Natural killer cell (primary cell): ENCODE measurements around the gene CAV2. TPM values are rescaled to one million over a fixed set of nuclear protein-coding genes. Genes with fewer than 3 reads are reported as not detected.

Experiments
- ATAC-seq, 3 donors: fragments of 150-1000 bp in 2 of 3; fragments of 200-7000 bp in 1 of 3; cut with Tn5 transposase; 1 replicate in 1 of 3; 2 replicates in 2 of 3; pipeline ENCODE4 v1.10.0; 2021; ENCODE audit warnings: mild to moderate bottlenecking in 2 of 3, moderate library complexity in 2 of 3
- DNase-seq, 2 donors: peaks; one replicate each; pipeline versions ENCODE4 v3.0.0 to v3.0.0-alpha.2; 2013 to 2021; ENCODE audit warnings: mixed read lengths in 1 of 2
- H3K27ac ChIP-seq: one replicate; pipeline ENCODE4 v1.5.1; 2013; ENCODE audit warnings: mild to moderate bottlenecking, low read length
- H3K27me3 ChIP-seq: one replicate; pipeline ENCODE4 v1.6.1; 2013; ENCODE audit warnings: low read length; ENCODE audit not compliant: control insufficient read depth, insufficient read depth
- H3K36me3 ChIP-seq: one replicate; pipeline ENCODE4 v1.6.1; 2013; ENCODE audit warnings: low read length; ENCODE audit not compliant: control insufficient read depth, insufficient read depth
- H3K4me1 ChIP-seq: one replicate; pipeline ENCODE4 v1.6.1; 2013; ENCODE audit warnings: low read length; ENCODE audit not compliant: control insufficient read depth, insufficient read depth
- H3K4me3 ChIP-seq: one replicate; pipeline ENCODE4 v1.5.1; 2013; ENCODE audit warnings: low read length
- H3K9me3 ChIP-seq: one replicate; pipeline ENCODE4 v1.6.1; 2013; ENCODE audit warnings: low read length; ENCODE audit not compliant: control insufficient read depth, insufficient read depth
- H3K27ac Mint-ChIP-seq, 2 donors: one replicate each; pipeline ENCODE4 v1.8.0; 2022; ENCODE audit warnings: mild to moderate bottlenecking in 2 of 2, mixed read lengths in 2 of 2, moderate library complexity in 1 of 2
- H3K27me3 Mint-ChIP-seq, 2 donors: one replicate each; pipeline ENCODE4 v1.8.0; 2022; ENCODE audit warnings: low read depth in 2 of 2, mixed read lengths in 2 of 2
- H3K36me3 Mint-ChIP-seq: one replicate; pipeline ENCODE4 v1.8.0; 2022; ENCODE audit warnings: mixed read lengths
- H3K4me1 Mint-ChIP-seq, 2 donors: one replicate each; pipeline ENCODE4 v1.8.0; 2022; ENCODE audit warnings: mixed read lengths in 2 of 2
- H3K4me3 Mint-ChIP-seq: one replicate; pipeline ENCODE4 v1.8.0; 2022; ENCODE audit warnings: mild to moderate bottlenecking, moderate library complexity, mixed read lengths
- H3K9me3 Mint-ChIP-seq, 2 donors: one replicate each; pipeline ENCODE4 v1.8.0; 2022; ENCODE audit warnings: mixed read lengths in 2 of 2
- CTCF ChIP-seq: fragments of 200-600 bp; IDR thresholded peaks from one replicate; pipeline ENCODE4 v1.8.0; 2022; ENCODE audit warnings: antibody characterized with exemption
- WGBS: methylation state at CpG from one replicate; pipeline ENCODE4 v1.1.7; 2013; ENCODE audit warnings: missing lambda C conversion rate; ENCODE audit not compliant: insufficient coverage; 5-methylcytosine and 5-hydroxymethylcytosine counted together
- intact Hi-C: fragments of 100-400 bp; cut with micrococcal nuclease; formaldehyde crosslinking; loops from one replicate; pipeline ENCODE4 v1.14.2; 2022
- total RNA-seq, 4 donors: library from RNA; stranded (reverse); fragments of 120-200 nt in 1 of 4; gene quantifications; one replicate each; pipeline versions ENCODE4 v1.2.3 to v1.2.4, GENCODE V29; 2013 to 2022

Gene CAV2
- total RNA-seq, 3 donors from 2014 or later (not counting 1 experiment from before 2014, with no cell fraction given), result 1.9 TPM; not detected in 2

DNA sequence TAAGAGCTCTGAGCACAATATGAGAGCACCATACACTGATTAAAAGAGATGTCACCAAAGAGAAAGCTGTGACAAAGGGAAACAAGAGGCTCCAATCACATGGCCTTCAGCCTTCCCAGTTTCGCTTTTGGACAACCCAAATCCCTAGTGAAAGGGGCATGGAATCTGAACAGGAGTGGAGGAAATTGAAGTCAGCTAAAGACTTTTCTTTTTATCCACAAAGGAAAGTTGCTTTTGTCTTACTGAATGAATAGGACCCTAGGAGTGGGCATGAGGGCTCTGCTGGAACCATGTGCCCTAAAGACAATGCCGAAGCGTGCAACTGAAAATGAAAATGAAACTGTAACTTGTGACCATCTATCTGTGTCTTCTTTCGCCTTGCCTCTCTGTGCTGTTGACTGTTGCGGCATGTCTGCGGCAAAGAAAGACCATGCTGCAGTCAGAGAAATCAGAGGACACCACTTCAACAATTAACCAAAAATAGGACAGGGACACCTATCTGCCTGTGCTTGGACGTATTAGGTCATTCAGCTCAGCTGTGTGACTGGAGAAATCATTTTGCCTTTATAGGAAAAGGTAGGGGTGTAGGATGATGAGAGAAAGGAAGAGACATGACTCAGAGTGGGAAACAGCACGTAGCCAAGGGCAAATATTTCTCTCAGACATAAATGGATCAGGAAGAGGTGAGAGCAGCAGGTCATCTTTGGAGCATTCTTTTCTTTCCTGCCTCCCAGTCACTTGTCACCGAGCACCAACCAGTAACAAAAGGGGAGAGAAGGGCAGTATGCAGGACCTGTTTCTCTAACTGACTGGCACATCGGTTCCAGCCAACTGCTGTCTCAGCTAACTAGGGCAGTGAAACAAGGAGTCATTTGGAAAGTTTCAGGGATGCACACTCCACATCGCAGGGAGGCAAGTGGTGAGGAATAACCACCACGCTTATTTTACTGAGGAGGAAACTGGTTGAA lies 12.3 kb downstream of the CAV2 start:
- Mint-ChIP-seq H3K36me3 (no peaks in the 10 kb centered on the region), H3K4me3 (peak overlapping the region; percentile 85), H3K4me1 (peaks cover 16 to 18% of the 10 kb centered on the region in 2 donors), H3K27me3 (peaks cover 17 to 20% of the 10 kb centered on the region in 2 donors), H3K27ac (peak overlapping the region; percentile 66 to 87), H3K9me3 (no peaks in the 10 kb centered on the region)
- intact Hi-C loops, result no loop called here
- H3K27ac ChIP-seq, result peak overlapping the region; percentile 44
- H3K4me3 ChIP-seq, result peak overlapping the region; percentile 33
- peaks cover 9% of the 10 kb centered on the region for H3K4me1 ChIP-seq
- ATAC-seq (peak; percentile 93 to 97 (median 96)), DNase-seq (peak; percentile 17 to 66)
- WGBS, result 48% methylated on average over 12 of the region's 12 CpGs
- H3K27me3 ChIP-seq, result no peaks in the 10 kb centered on the region
- no peaks in the 10 kb centered on the region for H3K9me3 ChIP-seq
- TF ChIP-seq CTCF, result no peak
- H3K36me3 ChIP-seq, result no peaks in the 10 kb centered on the region

GRCh38 chr7:116512520-116513188 lies 13.1 kb downstream of the CAV2 start:
- Histone ChIP-seq H3K4me1 (peaks cover 9% of the 10 kb centered on the region), H3K9me3 (no peaks in the 10 kb centered on the region), H3K27ac (peak overlapping the region; percentile 44), H3K27me3 (no peaks in the 10 kb centered on the region), H3K36me3 (no peaks in the 10 kb centered on the region), H3K4me3 (no peak overlapping the region)
- no peaks in the 10 kb centered on the region for H3K36me3 Mint-ChIP-seq
- intact Hi-C loops, result no loop called here
- no peaks in the 10 kb centered on the region for H3K9me3 Mint-ChIP-seq
- H3K4me1 Mint-ChIP-seq, result peaks cover 16 to 18% of the 10 kb centered on the region in 2 donors
- H3K27ac Mint-ChIP-seq, result peak overlapping the region in 1 of 2 donors; percentile 87
- H3K27me3 Mint-ChIP-seq, result peaks cover 17 to 20% of the 10 kb centered on the region in 2 donors
- no peak for ATAC-seq
- TF ChIP-seq CTCF, result no peak
- WGBS, result 96% methylated on average over 2 of the region's 4 CpGs
- peak overlapping the region; percentile 22 for H3K4me3 Mint-ChIP-seq
- no peak for DNase-seq

GRCh38 chr7:116515584-116515983 lies 16.0 kb downstream of the CAV2 start:
- DNase-seq, result no peak
- H3K36me3 Mint-ChIP-seq, result no peaks in the 10 kb centered on the region
- ATAC-seq, result no peak
- H3K4me3 ChIP-seq, result no peak overlapping the region
- peaks cover 16 to 29% of the 10 kb centered on the region in 2 donors for H3K27me3 Mint-ChIP-seq
- intact Hi-C loops, result no loop called here
- H3K4me1 Mint-ChIP-seq, result peaks cover 16 to 18% of the 10 kb centered on the region in 2 donors
- H3K4me3 Mint-ChIP-seq, result no peak overlapping the region
- no peak overlapping the region for H3K27ac ChIP-seq
- H3K9me3 ChIP-seq, result no peaks in the 10 kb centered on the region
- no peak for TF ChIP-seq CTCF
- H3K27ac Mint-ChIP-seq, result no peak overlapping the region
- H3K27me3 ChIP-seq, result no peaks in the 10 kb centered on the region
- H3K36me3 ChIP-seq, result no peaks in the 10 kb centered on the region
- peaks cover 9% of the 10 kb centered on the region for H3K4me1 ChIP-seq
- no peaks in the 10 kb centered on the region for H3K9me3 Mint-ChIP-seq
